Breast epithelium (tissue), 4 donors: ENCODE results near the gene GALNT10. TPM values are rescaled to one million over a fixed set of nuclear protein-coding genes. Genes with fewer than 3 reads are reported as not detected.

Source experiments
- DNase-seq, 2 donors: peaks; one replicate each; pipeline ENCODE4 v3.0.0-alpha.2; 2019; ENCODE audit warnings: low spot score in 2 of 2
- H3K27ac ChIP-seq, 2 donors: fragments of 200-600 bp; sonication (generic) in 1 of 2; one replicate each; pipeline ENCODE4 v1.5.1; 2016 to 2019; ENCODE audit warnings: mild to moderate bottlenecking in 1 of 2
- H3K27me3 ChIP-seq, 2 donors: fragments of 200-600 bp; sonication (generic) in 1 of 2; one replicate each; pipeline versions ENCODE4 v1.5.1 to v1.6.0; 2017 to 2019; ENCODE audit warnings: control low read depth in 1 of 2, mild to moderate bottlenecking in 1 of 2
- H3K36me3 ChIP-seq: fragments of 200-600 bp; one replicate; pipeline ENCODE4 v1.5.1; 2019
- H3K4me1 ChIP-seq, 2 donors: fragments of 200-600 bp; sonication (generic); one replicate each; pipeline ENCODE4 v1.5.1; 2016 to 2019; ENCODE audit warnings: control low read depth in 1 of 2
- H3K4me3 ChIP-seq, 3 donors: fragments of 200-600 bp; sonication (generic); 1 replicate in 2 of 3; 2 replicates in 1 of 3; pipeline ENCODE4 v1.5.1; 2016 to 2019; ENCODE audit warnings: mild to moderate bottlenecking in 3 of 3, moderate library complexity in 2 of 3
- H3K9me3 ChIP-seq, 2 donors: fragments of 200-600 bp; sonication (generic) in 1 of 2; one replicate each; pipeline ENCODE4 v1.5.1; 2016 to 2019; ENCODE audit warnings: control low read depth in 1 of 2
- POLR2A ChIP-seq: fragments of 450-650 bp; IDR thresholded peaks from one replicate; pipeline ENCODE4 v1.6.1; 2016; ENCODE audit warnings: antibody characterized with exemption, mild to moderate bottlenecking, moderate library complexity
- POLR2AphosphoS5 ChIP-seq, 3 donors: sonication (generic); formaldehyde crosslinking; IDR thresholded peaks; one replicate each; pipeline ENCODE4 v1.6.1; 2017; ENCODE audit warnings: antibody characterized with exemption in 3 of 3
- intact Hi-C: fragments of 100-400 bp; cut with DNase I; formaldehyde crosslinking; loops from one replicate; pipeline ENCODE4 v1.15.1; 2023; ENCODE audit warnings: low total_unique reads
- total RNA-seq, 3 donors: library from RNA; depleted of rRNA; stranded (reverse); fragments of >200 nt; gene quantifications; one replicate each; pipeline ENCODE4 v1.1.0, GENCODE V29; 2016
- TF ChIP-seq, protein P1 (sequence below), 3 donors: fragments of 450-650 bp; IDR thresholded peaks; one replicate each; pipeline ENCODE4 v1.5.1; 2016 to 2017; ENCODE audit warnings: antibody characterized with exemption in 3 of 3, mild to moderate bottlenecking in 3 of 3, moderate library complexity in 3 of 3

The GALNT10 gene
- total RNA-seq, 3 donors from 2014 or later: 32.8 to 67.2 (median 34.1) TPM

GRCh38 chr5:154365823-154366222 lies 175.3 kb downstream of the GALNT10 start:
- no peaks in the 10 kb centered on the region for H3K27me3 ChIP-seq
- H3K4me1 ChIP-seq: no peaks in the 10 kb centered on the region
- no peak for TF ChIP-seq POLR2A
- no peak for TF ChIP-seq POLR2AphosphoS5 (IDR thresholded peaks at IDR 0.05)
- TF ChIP-seq, protein P1, sequence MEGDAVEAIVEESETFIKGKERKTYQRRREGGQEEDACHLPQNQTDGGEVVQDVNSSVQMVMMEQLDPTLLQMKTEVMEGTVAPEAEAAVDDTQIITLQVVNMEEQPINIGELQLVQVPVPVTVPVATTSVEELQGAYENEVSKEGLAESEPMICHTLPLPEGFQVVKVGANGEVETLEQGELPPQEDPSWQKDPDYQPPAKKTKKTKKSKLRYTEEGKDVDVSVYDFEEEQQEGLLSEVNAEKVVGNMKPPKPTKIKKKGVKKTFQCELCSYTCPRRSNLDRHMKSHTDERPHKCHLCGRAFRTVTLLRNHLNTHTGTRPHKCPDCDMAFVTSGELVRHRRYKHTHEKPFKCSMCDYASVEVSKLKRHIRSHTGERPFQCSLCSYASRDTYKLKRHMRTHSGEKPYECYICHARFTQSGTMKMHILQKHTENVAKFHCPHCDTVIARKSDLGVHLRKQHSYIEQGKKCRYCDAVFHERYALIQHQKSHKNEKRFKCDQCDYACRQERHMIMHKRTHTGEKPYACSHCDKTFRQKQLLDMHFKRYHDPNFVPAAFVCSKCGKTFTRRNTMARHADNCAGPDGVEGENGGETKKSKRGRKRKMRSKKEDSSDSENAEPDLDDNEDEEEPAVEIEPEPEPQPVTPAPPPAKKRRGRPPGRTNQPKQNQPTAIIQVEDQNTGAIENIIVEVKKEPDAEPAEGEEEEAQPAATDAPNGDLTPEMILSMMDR (IDR thresholded peaks at IDR 0.05): no peak
- no peaks in the 10 kb centered on the region for H3K36me3 ChIP-seq
- no peak for DNase-seq
- intact Hi-C loops: no loop called here
- no peaks in the 10 kb centered on the region for H3K9me3 ChIP-seq
- H3K27ac ChIP-seq: peak overlapping the region in 1 of 2 donors; percentile 48
- H3K4me3 ChIP-seq: no peak overlapping the region

GRCh38 chr5:154366353-154366752 lies 175.8 kb downstream of the GALNT10 start:
- TF ChIP-seq POLR2A (no peak), POLR2AphosphoS5 (IDR thresholded peaks at IDR 0.05) (no peak)
- TF ChIP-seq, protein P1 (IDR thresholded peaks at IDR 0.05): no peak
- H3K27ac ChIP-seq: peak overlapping the region; percentile 66 to 72
- H3K9me3 ChIP-seq: no peaks in the 10 kb centered on the region
- intact Hi-C loops: no loop called here
- H3K4me1 ChIP-seq: no peaks in the 10 kb centered on the region
- H3K4me3 ChIP-seq: no peak overlapping the region
- no peaks in the 10 kb centered on the region for H3K27me3 ChIP-seq
- H3K36me3 ChIP-seq: no peaks in the 10 kb centered on the region
- no peak for DNase-seq

DNA sequence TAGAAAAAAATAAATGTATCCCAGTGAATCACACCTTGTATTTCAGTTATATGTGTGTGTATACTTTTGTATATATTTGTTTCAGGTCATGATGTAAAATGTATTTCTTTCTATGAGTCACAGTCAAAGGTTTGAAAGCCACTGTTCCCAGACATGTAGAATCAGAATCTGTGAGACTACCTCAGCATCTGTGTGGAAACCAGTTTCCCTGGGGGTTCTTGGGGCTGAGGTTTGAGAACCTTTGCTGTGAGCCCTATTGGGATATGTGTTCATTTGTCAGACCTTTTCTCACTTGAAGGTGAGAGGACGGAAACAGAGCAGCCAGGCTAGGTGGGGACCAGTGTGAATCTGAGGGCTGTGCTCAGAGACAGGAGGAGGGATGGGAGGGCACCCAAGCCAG lies 176.6 kb downstream of the GALNT10 start:
- Histone ChIP-seq H3K4me3 (no peak overlapping the region), H3K27me3 (no peaks in the 10 kb centered on the region), H3K36me3 (no peaks in the 10 kb centered on the region), H3K4me1 (no peaks in the 10 kb centered on the region), H3K9me3 (no peaks in the 10 kb centered on the region), H3K27ac (peak overlapping the region; percentile 66 to 72)
- TF ChIP-seq POLR2AphosphoS5 (IDR thresholded peaks at IDR 0.05) (no peak), POLR2A (no peak)
- TF ChIP-seq, protein P1 (IDR thresholded peaks at IDR 0.05): no peak
- intact Hi-C loops: no loop called here
- no peak for DNase-seq

DNA sequence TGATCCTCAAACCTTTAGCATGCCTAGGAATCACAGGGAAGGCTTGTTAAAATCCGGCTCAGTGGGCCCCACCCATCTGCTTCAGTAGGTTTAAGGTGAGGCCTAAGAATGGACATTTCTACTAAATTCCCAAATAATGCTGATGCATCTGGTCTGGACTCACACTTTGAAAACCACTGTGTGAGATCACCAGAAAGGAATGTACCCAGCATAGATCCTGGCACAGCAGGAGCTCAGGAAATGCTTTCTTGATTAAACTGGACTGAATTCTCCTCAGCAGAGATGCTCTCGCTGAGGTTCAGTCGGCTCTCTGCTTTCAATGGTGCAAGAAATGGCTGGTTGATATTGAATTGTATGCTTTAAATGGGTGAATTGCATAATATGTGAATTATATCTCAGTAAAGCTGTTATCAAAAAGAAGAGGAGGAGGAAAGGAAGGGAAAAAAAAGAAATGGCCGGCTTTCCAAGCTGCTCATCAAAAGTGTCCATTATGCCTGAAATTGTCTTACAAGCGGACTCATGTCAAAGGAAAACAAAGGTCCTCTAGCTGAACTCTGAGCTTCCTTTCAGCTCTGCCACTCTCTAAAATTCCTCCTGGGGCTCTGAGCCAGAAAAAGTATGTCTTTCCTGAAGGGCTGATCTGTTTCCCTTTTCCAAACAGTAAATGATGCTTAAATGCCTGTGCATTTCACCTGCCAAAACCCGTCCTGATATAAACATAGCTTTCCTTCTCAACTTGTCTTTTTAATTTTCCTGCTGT lies 177.7 kb downstream of the GALNT10 start:
- Histone ChIP-seq H3K27me3 (no peaks in the 10 kb centered on the region), H3K4me1 (no peaks in the 10 kb centered on the region), H3K9me3 (no peaks in the 10 kb centered on the region), H3K4me3 (no peak overlapping the region), H3K27ac (peak overlapping the region; percentile 60 to 72), H3K36me3 (no peaks in the 10 kb centered on the region)
- TF ChIP-seq POLR2AphosphoS5 (IDR thresholded peaks at IDR 0.05) (no peak), POLR2A (no peak)
- TF ChIP-seq, protein P1 (IDR thresholded peaks at IDR 0.05): no peak
- DNase-seq: peak in 1 of 2 donors; percentile 71
- intact Hi-C loops: no loop called here

DNA sequence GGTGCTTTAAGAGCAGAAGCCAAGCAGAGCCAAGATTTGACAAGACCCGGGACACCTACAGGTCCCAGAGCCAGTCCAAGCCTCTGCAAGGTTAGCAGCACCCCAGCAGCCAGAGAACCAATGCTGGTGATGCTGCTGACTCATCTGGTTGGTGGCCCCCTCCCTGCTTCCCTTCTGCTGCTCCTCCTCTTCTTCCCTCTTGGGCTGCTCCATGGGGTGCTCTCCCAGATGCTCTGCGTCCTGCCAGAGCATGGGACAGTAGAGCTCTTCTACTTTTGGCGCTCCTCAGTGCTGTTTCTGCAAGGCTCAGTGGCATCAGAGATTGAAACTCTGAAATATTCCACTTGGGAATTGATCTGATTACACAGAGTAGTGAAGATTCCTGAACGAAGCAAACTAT lies 179.1 kb downstream of the GALNT10 start:
- no peak overlapping the region for H3K4me3 ChIP-seq
- no peaks in the 10 kb centered on the region for H3K36me3 ChIP-seq
- TF ChIP-seq POLR2A (no peak), POLR2AphosphoS5 (IDR thresholded peaks at IDR 0.05) (no peak)
- TF ChIP-seq, protein P1 (IDR thresholded peaks at IDR 0.05): no peak
- H3K4me1 ChIP-seq: no peaks in the 10 kb centered on the region
- intact Hi-C loops: no loop called here
- no peak for DNase-seq
- no peaks in the 10 kb centered on the region for H3K27me3 ChIP-seq
- no peaks in the 10 kb centered on the region for H3K9me3 ChIP-seq
- H3K27ac ChIP-seq: no peak overlapping the region
